Measurements from ENCODE around the gene TMEM235. TPM values are rescaled to one million over a fixed set of nuclear protein-coding genes. Genes with fewer than 3 reads are reported as not detected.

TMEM235 gene
- total RNA-seq, 3 donors from 2014 or later (not counting 1 experiment from before 2014, with no cell fraction given) = not detected

- WGBS (ENCODE audit: insufficient coverage) = 32% methylated on average over 23 of the region's 23 CpGs
- H3K27me3 Mint-ChIP-seq (ENCODE audit: low read depth in 2 of 2) = peaks cover 0 to 3% of the 10 kb centered on the region in 2 donors
- no peaks in the 10 kb centered on the region for H3K9me3 ChIP-seq (ENCODE audit: control insufficient read depth, insufficient read depth, low read length)
- no peaks in the 10 kb centered on the region for H3K27me3 ChIP-seq (ENCODE audit: control insufficient read depth, insufficient read depth, low read length)
- peaks cover 30% of the 10 kb centered on the region for H3K4me1 ChIP-seq (ENCODE audit: control insufficient read depth, insufficient read depth, low read length)
- peaks cover 4 to 9% of the 10 kb centered on the region in 2 donors for H3K4me1 Mint-ChIP-seq
- no peak overlapping the region for H3K4me3 Mint-ChIP-seq
- ATAC-seq = peak; percentile 20 to 66 (median 26)
- no peaks in the 10 kb centered on the region for H3K36me3 Mint-ChIP-seq
- no peak for TF ChIP-seq CTCF (IDR thresholded peaks at IDR 0.05)
- H3K27ac Mint-ChIP-seq = no peak overlapping the region
- H3K36me3 ChIP-seq (ENCODE audit: control insufficient read depth, insufficient read depth, low read length) = no peaks in the 10 kb centered on the region
- H3K4me3 ChIP-seq (ENCODE audit: low read length) = no peak overlapping the region
- H3K9me3 Mint-ChIP-seq = no peaks in the 10 kb centered on the region
- DNase-seq = peak in 1 of 2 donors; percentile 37
- intact Hi-C loops (cut with micrococcal nuclease) = no loop called here
- H3K27ac ChIP-seq (ENCODE audit: low read length) = no peak overlapping the region
Measured at GRCh38 chr17:78263063-78263735, 31.8 kb downstream of the TMEM235 start.

DNA sequence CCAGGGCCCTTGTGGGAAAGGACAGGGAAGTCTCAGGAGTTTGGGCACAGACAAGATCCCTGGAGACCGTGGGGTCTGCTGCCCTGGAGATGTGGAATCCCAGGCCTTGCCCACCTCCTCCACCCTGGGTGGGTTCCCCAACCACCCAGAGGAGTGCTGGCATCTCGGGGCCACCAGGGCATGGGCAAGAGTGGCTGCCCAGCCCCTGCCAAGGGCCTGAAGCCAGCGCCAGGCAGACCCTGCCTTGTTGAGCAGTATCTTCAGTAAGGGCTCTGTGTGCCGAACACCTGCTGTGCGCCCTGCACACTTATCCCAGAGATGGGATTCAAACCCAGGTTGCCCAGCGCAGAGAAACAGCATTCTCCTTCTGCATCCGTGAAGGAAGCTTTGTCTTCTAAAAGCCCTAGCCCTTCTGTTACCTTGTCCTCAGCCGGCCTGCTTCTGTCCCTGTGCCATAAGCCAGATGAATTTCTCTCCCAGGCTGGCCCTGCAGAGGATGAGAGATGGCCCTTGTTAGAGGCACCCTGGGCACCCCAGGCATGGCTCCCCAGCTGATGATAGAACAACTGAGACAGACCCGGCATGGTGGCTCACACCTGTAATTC is 32.4 kb downstream of the TMEM235 start:
- no peak overlapping the region for H3K4me3 ChIP-seq (ENCODE audit: low read length)
- 95% methylated on average over 9 of the region's 9 CpGs for WGBS (ENCODE audit: insufficient coverage)
- TF ChIP-seq CTCF (IDR thresholded peaks at IDR 0.05) = no peak
- ATAC-seq = no peak
- H3K36me3 Mint-ChIP-seq = no peaks in the 10 kb centered on the region
- DNase-seq = no peak
- H3K27me3 Mint-ChIP-seq (ENCODE audit: low read depth in 2 of 2) = peaks cover 0 to 3% of the 10 kb centered on the region in 2 donors
- H3K36me3 ChIP-seq (ENCODE audit: control insufficient read depth, insufficient read depth, low read length) = no peaks in the 10 kb centered on the region
- H3K4me1 Mint-ChIP-seq = peaks cover 4 to 5% of the 10 kb centered on the region in 2 donors
- no peaks in the 10 kb centered on the region for H3K9me3 ChIP-seq (ENCODE audit: control insufficient read depth, insufficient read depth, low read length)
- no peak overlapping the region for H3K27ac Mint-ChIP-seq
- H3K27me3 ChIP-seq (ENCODE audit: control insufficient read depth, insufficient read depth, low read length) = no peaks in the 10 kb centered on the region
- no peaks in the 10 kb centered on the region for H3K9me3 Mint-ChIP-seq
- H3K4me3 Mint-ChIP-seq = no peak overlapping the region
- intact Hi-C loops (cut with micrococcal nuclease) = no loop called here
- H3K27ac ChIP-seq (ENCODE audit: low read length) = no peak overlapping the region
- H3K4me1 ChIP-seq (ENCODE audit: control insufficient read depth, insufficient read depth, low read length) = peaks cover 24% of the 10 kb centered on the region

GRCh38 chr17:78264590-78264989 is 33.2 kb downstream of the TMEM235 start:
- no peak overlapping the region for H3K27ac Mint-ChIP-seq
- no peak for DNase-seq
- H3K4me3 Mint-ChIP-seq = no peak overlapping the region
- H3K36me3 Mint-ChIP-seq = no peaks in the 10 kb centered on the region
- intact Hi-C loops (cut with micrococcal nuclease) = no loop called here
- H3K9me3 Mint-ChIP-seq = no peaks in the 10 kb centered on the region
- peaks cover 4 to 5% of the 10 kb centered on the region in 2 donors for H3K4me1 Mint-ChIP-seq
- no peak for TF ChIP-seq CTCF (IDR thresholded peaks at IDR 0.05)
- no peak overlapping the region for H3K27ac ChIP-seq (ENCODE audit: low read length)
- no peaks in the 10 kb centered on the region for H3K9me3 ChIP-seq (ENCODE audit: control insufficient read depth, insufficient read depth, low read length)
- WGBS (ENCODE audit: insufficient coverage) = 100% methylated on average over 2 of the region's 5 CpGs
- peaks cover 19% of the 10 kb centered on the region for H3K4me1 ChIP-seq (ENCODE audit: control insufficient read depth, insufficient read depth, low read length)
- no peak overlapping the region for H3K4me3 ChIP-seq (ENCODE audit: low read length)
- no peaks in the 10 kb centered on the region for H3K36me3 ChIP-seq (ENCODE audit: control insufficient read depth, insufficient read depth, low read length)
- H3K27me3 Mint-ChIP-seq (ENCODE audit: low read depth in 2 of 2) = peaks cover 0 to 3% of the 10 kb centered on the region in 2 donors
- no peaks in the 10 kb centered on the region for H3K27me3 ChIP-seq (ENCODE audit: control insufficient read depth, insufficient read depth, low read length)
- ATAC-seq = no peak
